Inflammatory macrophage treated with lipopolysaccharide for 4 hours (primary cell): ENCODE results near the gene KLF11.

ENCODE experiments used
- DNase-seq: peaks from one replicate; pipeline ENCODE4 v3.0.0-alpha.2; 2020

Gene KLF11

GRCh38 chr2:10043256-10043905 lies at the start of gene KLF11:
Gene KLF11, plus strand, starts transcription at chr2:10043550. Its CDS starts 167 bp downstream, at chr2:10043717.
- DNase-seq, result peak; percentile 94

- DNase-seq, result no peak
These were observed 48.9 kb upstream of the KLF11 start for GRCh38 chr2:9994462-9994861.

GRCh38 chr2:9995059-9995458 lies 48.3 kb upstream of the KLF11 start:
- no peak for DNase-seq

- no peak for DNase-seq
These were observed 47.0 kb upstream of the KLF11 start for GRCh38 chr2:9996321-9996720.

- no peak for DNase-seq
These were observed 45.4 kb upstream of the KLF11 start for GRCh38 chr2:9997936-9998335.

- no peak for DNase-seq
These were observed 44.3 kb upstream of the KLF11 start for GRCh38 chr2:9998916-9999654.

- no peak for DNase-seq
These were observed 43.7 kb upstream of the KLF11 start for GRCh38 chr2:9999693-10000092.

- no peak for DNase-seq
These were observed 42.8 kb upstream of the KLF11 start for GRCh38 chr2:10000541-10000940.

GRCh38 chr2:10001586-10001985 lies 41.8 kb upstream of the KLF11 start:
- DNase-seq, result peak; percentile 89

- DNase-seq, result peak; percentile 40
These were observed 41.2 kb upstream of the KLF11 start for GRCh38 chr2:10002109-10002508.

- DNase-seq, result no peak
These were observed 40.7 kb upstream of the KLF11 start for GRCh38 chr2:10002681-10003080.

GRCh38 chr2:10003206-10004125 lies 39.9 kb upstream of the KLF11 start:
- no peak for DNase-seq

GRCh38 chr2:10004401-10004800 lies 38.9 kb upstream of the KLF11 start:
- DNase-seq, result no peak

- no peak for DNase-seq
These were observed 38.5 kb upstream of the KLF11 start for GRCh38 chr2:10004836-10005235.

GRCh38 chr2:10005461-10006235 lies 37.7 kb upstream of the KLF11 start:
- DNase-seq, result no peak

- DNase-seq, result peak; percentile 48
These were observed 36.9 kb upstream of the KLF11 start for GRCh38 chr2:10006236-10007161.

- no peak for DNase-seq
These were observed 35.9 kb upstream of the KLF11 start for GRCh38 chr2:10007435-10007834.

- no peak for DNase-seq
These were observed 35.2 kb upstream of the KLF11 start for GRCh38 chr2:10007921-10008808.

GRCh38 chr2:10008809-10009176 lies 34.6 kb upstream of the KLF11 start:
- no peak for DNase-seq

- no peak for DNase-seq
These were observed 34.0 kb upstream of the KLF11 start for GRCh38 chr2:10009271-10009810.
